Measurements from ENCODE around the gene PPP2R2C.

DNA sequence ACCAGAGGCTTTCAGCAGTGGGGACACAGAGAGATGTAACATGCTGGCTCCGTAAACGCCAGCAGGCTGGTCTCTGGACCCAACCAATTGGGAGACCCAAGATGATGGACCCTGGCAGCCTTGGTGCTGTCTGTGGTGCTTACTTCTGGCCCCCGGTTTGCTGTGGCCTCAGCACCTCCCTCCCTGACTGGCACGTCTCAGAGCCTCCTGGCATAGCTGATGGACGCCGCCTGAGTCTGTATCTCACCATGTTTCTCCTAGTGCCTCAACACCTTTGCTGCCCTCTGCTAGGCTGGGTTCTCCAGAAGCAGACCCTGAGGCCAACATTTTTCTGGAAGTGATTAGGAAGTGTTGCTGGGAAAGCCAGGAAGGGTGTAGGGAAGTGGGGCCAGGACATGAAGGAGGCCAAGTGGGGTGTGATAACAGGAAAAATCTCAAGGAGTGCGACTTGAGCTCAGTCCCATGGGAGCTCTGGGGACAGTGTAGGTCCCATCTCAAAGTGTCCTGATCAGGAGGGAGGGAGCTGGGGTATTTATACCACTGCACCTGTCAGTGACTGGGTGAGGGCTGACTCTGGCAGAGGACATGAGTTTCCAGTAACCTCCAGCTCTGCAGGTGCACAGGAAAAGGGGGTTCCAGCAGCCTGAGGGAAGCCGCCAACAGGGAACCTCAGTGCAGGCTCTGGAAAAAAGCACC lies 31.8 kb downstream of the PPP2R2C start:
- TF ChIP-seq CTCF (conservative IDR thresholded peaks at IDR 0.05; ENCODE audit: low read depth, low read length) (no peak), EZH2 (IDR thresholded peaks at IDR 0.05; ENCODE audit: borderline replicate concordance, low read depth, low read length, poor library complexity, severe bottlenecking) (no peak)
